ENCODE data around the gene SLC47A1.

- TF ChIP-seq, protein P1, sequence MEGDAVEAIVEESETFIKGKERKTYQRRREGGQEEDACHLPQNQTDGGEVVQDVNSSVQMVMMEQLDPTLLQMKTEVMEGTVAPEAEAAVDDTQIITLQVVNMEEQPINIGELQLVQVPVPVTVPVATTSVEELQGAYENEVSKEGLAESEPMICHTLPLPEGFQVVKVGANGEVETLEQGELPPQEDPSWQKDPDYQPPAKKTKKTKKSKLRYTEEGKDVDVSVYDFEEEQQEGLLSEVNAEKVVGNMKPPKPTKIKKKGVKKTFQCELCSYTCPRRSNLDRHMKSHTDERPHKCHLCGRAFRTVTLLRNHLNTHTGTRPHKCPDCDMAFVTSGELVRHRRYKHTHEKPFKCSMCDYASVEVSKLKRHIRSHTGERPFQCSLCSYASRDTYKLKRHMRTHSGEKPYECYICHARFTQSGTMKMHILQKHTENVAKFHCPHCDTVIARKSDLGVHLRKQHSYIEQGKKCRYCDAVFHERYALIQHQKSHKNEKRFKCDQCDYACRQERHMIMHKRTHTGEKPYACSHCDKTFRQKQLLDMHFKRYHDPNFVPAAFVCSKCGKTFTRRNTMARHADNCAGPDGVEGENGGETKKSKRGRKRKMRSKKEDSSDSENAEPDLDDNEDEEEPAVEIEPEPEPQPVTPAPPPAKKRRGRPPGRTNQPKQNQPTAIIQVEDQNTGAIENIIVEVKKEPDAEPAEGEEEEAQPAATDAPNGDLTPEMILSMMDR (IDR thresholded peaks at IDR 0.05) = no peak
- TF ChIP-seq SIN3A (IDR thresholded peaks at IDR 0.05; ENCODE audit: borderline replicate concordance, insufficient read depth, low read depth, low read length) (no peak), POLR2AphosphoS5 (IDR thresholded peaks at IDR 0.05; ENCODE audit: low read depth, low read length) (no peak)
These were observed 20.7 kb downstream of the SLC47A1 start for GRCh38 chr17:19554393-19554792.
